ENCODE results near the gene FER.
"Not testable (repeated sequence)": the region's sequence is repeated elsewhere in the genome, so short reads cannot be mapped to it uniquely, and the experiment has no call there.

Gene FER

GRCh38 chr5:108747111-108747773, 455 bp upstream of the FER start:
- DNase-seq (ENCODE audit: low spot score), result no peak

- peak; percentile 99 for DNase-seq (ENCODE audit: low spot score)
These were observed 867 bp downstream of the FER start for GRCh38 chr5:108748401-108749127.

- DNase-seq (ENCODE audit: low spot score), result peak; percentile 81
These were observed 1.6 kb downstream of the FER start for GRCh38 chr5:108749128-108749861.

- DNase-seq (ENCODE audit: low spot score), result no peak
These were observed 5.6 kb downstream of the FER start for GRCh38 chr5:108753331-108753730.

GRCh38 chr5:108753877-108754276, 6.2 kb downstream of the FER start:
- DNase-seq (ENCODE audit: low spot score), result no peak

- DNase-seq (ENCODE audit: low spot score), result no peak
These were observed 12.8 kb downstream of the FER start for GRCh38 chr5:108760512-108760911.

GRCh38 chr5:108762660-108763059, 15.0 kb downstream of the FER start:
- no peak for DNase-seq (ENCODE audit: low spot score)

GRCh38 chr5:108763222-108763916, 15.7 kb downstream of the FER start:
- DNase-seq (ENCODE audit: low spot score), result no peak

GRCh38 chr5:108765647-108766046, 17.9 kb downstream of the FER start:
- DNase-seq (ENCODE audit: low spot score), result no peak

- DNase-seq (ENCODE audit: low spot score), result not testable (repeated sequence)
These were observed 19.2 kb downstream of the FER start for GRCh38 chr5:108766916-108767315.

- DNase-seq (ENCODE audit: low spot score), result no peak
These were observed 21.7 kb downstream of the FER start for GRCh38 chr5:108769352-108769751.

GRCh38 chr5:108772626-108773025, 24.9 kb downstream of the FER start:
- DNase-seq (ENCODE audit: low spot score), result no peak

- DNase-seq (ENCODE audit: low spot score), result no peak
These were observed 25.6 kb downstream of the FER start for GRCh38 chr5:108773330-108773729.

- DNase-seq (ENCODE audit: low spot score), result not testable (repeated sequence)
These were observed 26.4 kb downstream of the FER start for GRCh38 chr5:108774079-108774478.

- not testable (repeated sequence) for DNase-seq (ENCODE audit: low spot score)
These were observed 29.9 kb downstream of the FER start for GRCh38 chr5:108777582-108777981.

- DNase-seq (ENCODE audit: low spot score), result not testable (repeated sequence)
These were observed 36.9 kb downstream of the FER start for GRCh38 chr5:108784577-108784976.

GRCh38 chr5:108786806-108787483, 39.2 kb downstream of the FER start:
- no peak for DNase-seq (ENCODE audit: low spot score)

- DNase-seq (ENCODE audit: low spot score), result no peak
These were observed 40.4 kb downstream of the FER start for GRCh38 chr5:108788142-108788541.

GRCh38 chr5:108793207-108793606, 45.5 kb downstream of the FER start:
- DNase-seq (ENCODE audit: low spot score), result no peak

GRCh38 chr5:108794349-108794748, 46.7 kb downstream of the FER start:
- not testable (repeated sequence) for DNase-seq (ENCODE audit: low spot score)

- DNase-seq (ENCODE audit: low spot score), result no peak
These were observed 49.7 kb downstream of the FER start for GRCh38 chr5:108797396-108797795.

- DNase-seq (ENCODE audit: low spot score), result no peak
These were observed 50.3 kb downstream of the FER start for GRCh38 chr5:108797986-108798385.

Data from SW480 (cell line).